Measurements from ENCODE around the gene KIF26B.
"Not testable (repeated sequence)": the region's sequence is repeated elsewhere in the genome, so short reads cannot be mapped to it uniquely, and the experiment has no call there.

The KIF26B gene

GRCh38 chr1:245651093-245651492 is 496.3 kb downstream of the KIF26B start:
- no peak for DNase-seq (ENCODE audit: low read depth)

- DNase-seq (ENCODE audit: low read depth), result no peak
Observed at GRCh38 chr1:245652116-245652515, 497.3 kb downstream of the KIF26B start.

- DNase-seq (ENCODE audit: low read depth), result no peak
Observed at GRCh38 chr1:245652660-245653427, 498.1 kb downstream of the KIF26B start.

GRCh38 chr1:245654460-245655050 is 499.8 kb downstream of the KIF26B start:
- no peak for DNase-seq (ENCODE audit: low read depth)

GRCh38 chr1:245656189-245656717 is 501.5 kb downstream of the KIF26B start:
- DNase-seq (ENCODE audit: low read depth), result no peak

GRCh38 chr1:245657371-245657770 is 502.6 kb downstream of the KIF26B start:
- DNase-seq (ENCODE audit: low read depth), result no peak

GRCh38 chr1:245663373-245663772 is 508.6 kb downstream of the KIF26B start:
- DNase-seq (ENCODE audit: low read depth), result no peak

- no peak for DNase-seq (ENCODE audit: low read depth)
Observed at GRCh38 chr1:245663841-245664240, 509.1 kb downstream of the KIF26B start.

- DNase-seq (ENCODE audit: low read depth), result no peak
Observed at GRCh38 chr1:245666412-245666811, 511.6 kb downstream of the KIF26B start.

- no peak for DNase-seq (ENCODE audit: low read depth)
Observed at GRCh38 chr1:245671349-245671748, 516.6 kb downstream of the KIF26B start.

GRCh38 chr1:245671966-245672767 is 517.4 kb downstream of the KIF26B start:
- no peak for DNase-seq (ENCODE audit: low read depth)

GRCh38 chr1:245672836-245673656 is 518.3 kb downstream of the KIF26B start:
- not testable (repeated sequence) for DNase-seq (ENCODE audit: low read depth)

GRCh38 chr1:245673881-245674414 is 519.2 kb downstream of the KIF26B start:
- DNase-seq (ENCODE audit: low read depth), result no peak

- no peak for DNase-seq (ENCODE audit: low read depth)
Observed at GRCh38 chr1:245677461-245678240, 522.9 kb downstream of the KIF26B start.

GRCh38 chr1:245678860-245679411 is 524.2 kb downstream of the KIF26B start:
- no peak for DNase-seq (ENCODE audit: low read depth)

GRCh38 chr1:245679821-245680780 is 525.3 kb downstream of the KIF26B start:
- no peak for DNase-seq (ENCODE audit: low read depth)

- DNase-seq (ENCODE audit: low read depth), result no peak
Observed at GRCh38 chr1:245682638-245683628, 528.1 kb downstream of the KIF26B start.

GRCh38 chr1:245683676-245684075 is 528.9 kb downstream of the KIF26B start:
- no peak for DNase-seq (ENCODE audit: low read depth)

All from activated T-cell treated with anti-CD3 and anti-CD28 coated beads for 48 hours (primary cell).